ENCODE measurements around the gene SRL.

DNA sequence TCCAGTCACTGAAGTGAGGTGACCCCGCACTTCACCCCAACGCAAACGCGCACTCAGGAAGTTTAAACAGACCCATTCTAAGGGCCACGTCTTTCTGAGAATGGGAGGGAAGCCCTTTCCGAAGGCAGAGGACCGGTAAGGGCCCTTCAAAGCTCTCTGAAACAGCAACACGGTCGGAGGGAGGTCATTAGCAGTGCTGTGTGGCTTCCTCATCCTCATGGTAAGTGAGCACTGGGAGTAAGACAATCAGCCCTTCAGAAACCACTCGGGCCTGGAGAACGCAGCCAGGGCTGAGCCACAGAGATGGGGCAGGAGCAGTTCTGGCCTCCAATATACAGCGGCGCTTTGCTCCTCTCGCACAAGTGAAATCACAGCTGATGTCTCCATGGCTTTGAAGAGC is 23.7 kb downstream of the SRL start:
- TF ChIP-seq, protein P1, sequence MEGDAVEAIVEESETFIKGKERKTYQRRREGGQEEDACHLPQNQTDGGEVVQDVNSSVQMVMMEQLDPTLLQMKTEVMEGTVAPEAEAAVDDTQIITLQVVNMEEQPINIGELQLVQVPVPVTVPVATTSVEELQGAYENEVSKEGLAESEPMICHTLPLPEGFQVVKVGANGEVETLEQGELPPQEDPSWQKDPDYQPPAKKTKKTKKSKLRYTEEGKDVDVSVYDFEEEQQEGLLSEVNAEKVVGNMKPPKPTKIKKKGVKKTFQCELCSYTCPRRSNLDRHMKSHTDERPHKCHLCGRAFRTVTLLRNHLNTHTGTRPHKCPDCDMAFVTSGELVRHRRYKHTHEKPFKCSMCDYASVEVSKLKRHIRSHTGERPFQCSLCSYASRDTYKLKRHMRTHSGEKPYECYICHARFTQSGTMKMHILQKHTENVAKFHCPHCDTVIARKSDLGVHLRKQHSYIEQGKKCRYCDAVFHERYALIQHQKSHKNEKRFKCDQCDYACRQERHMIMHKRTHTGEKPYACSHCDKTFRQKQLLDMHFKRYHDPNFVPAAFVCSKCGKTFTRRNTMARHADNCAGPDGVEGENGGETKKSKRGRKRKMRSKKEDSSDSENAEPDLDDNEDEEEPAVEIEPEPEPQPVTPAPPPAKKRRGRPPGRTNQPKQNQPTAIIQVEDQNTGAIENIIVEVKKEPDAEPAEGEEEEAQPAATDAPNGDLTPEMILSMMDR (conservative IDR thresholded peaks at IDR 0.05; ENCODE audit: low read depth in 2 of 2) = no peak
- TF ChIP-seq POLR2AphosphoS5 (IDR thresholded peaks at IDR 0.05; ENCODE audit: low read depth) (no peak), EZH2 (IDR thresholded peaks at IDR 0.05; ENCODE audit: low read depth, unreplicated experiment) (no peak), JUNB (IDR thresholded peaks at IDR 0.05; ENCODE audit: unreplicated experiment) (no peak), NANOG (IDR thresholded peaks at IDR 0.05; ENCODE audit: borderline replicate concordance) (no peak), EZH2phosphoT487 (IDR thresholded peaks at IDR 0.05; ENCODE audit: unreplicated experiment) (no peak), CREB1 (CRISPR knock-in tag; IDR thresholded peaks at IDR 0.05; ENCODE audit: low read depth) (no peak)
- TF ChIP-seq, protein P2, sequence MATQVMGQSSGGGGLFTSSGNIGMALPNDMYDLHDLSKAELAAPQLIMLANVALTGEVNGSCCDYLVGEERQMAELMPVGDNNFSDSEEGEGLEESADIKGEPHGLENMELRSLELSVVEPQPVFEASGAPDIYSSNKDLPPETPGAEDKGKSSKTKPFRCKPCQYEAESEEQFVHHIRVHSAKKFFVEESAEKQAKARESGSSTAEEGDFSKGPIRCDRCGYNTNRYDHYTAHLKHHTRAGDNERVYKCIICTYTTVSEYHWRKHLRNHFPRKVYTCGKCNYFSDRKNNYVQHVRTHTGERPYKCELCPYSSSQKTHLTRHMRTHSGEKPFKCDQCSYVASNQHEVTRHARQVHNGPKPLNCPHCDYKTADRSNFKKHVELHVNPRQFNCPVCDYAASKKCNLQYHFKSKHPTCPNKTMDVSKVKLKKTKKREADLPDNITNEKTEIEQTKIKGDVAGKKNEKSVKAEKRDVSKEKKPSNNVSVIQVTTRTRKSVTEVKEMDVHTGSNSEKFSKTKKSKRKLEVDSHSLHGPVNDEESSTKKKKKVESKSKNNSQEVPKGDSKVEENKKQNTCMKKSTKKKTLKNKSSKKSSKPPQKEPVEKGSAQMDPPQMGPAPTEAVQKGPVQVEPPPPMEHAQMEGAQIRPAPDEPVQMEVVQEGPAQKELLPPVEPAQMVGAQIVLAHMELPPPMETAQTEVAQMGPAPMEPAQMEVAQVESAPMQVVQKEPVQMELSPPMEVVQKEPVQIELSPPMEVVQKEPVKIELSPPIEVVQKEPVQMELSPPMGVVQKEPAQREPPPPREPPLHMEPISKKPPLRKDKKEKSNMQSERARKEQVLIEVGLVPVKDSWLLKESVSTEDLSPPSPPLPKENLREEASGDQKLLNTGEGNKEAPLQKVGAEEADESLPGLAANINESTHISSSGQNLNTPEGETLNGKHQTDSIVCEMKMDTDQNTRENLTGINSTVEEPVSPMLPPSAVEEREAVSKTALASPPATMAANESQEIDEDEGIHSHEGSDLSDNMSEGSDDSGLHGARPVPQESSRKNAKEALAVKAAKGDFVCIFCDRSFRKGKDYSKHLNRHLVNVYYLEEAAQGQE (IDR thresholded peaks at IDR 0.05; ENCODE audit: unreplicated experiment) = no peak

Data from GM23338 (cell line).